Uterus (tissue), 4 donors: ENCODE measurements around the gene C20orf173. TPM values are rescaled to one million over a fixed set of nuclear protein-coding genes. Genes with fewer than 3 reads are reported as not detected.

Source experiments
- DNase-seq, 2 donors: peaks; one replicate each; pipeline ENCODE4 v3.0.0-alpha.2; 2019 to 2020
- H3K27ac ChIP-seq, 2 donors: fragments of 200-600 bp; sonication (generic); 1 replicate in 1 of 2; 2 replicates in 1 of 2; pipeline ENCODE4 v1.5.1; 2016 to 2018
- H3K27me3 ChIP-seq, 2 donors: fragments of 200-600 bp; sonication (generic); one replicate each; pipeline ENCODE4 v1.5.1; 2018 to 2019; ENCODE audit warnings: control low read depth in 1 of 2
- H3K36me3 ChIP-seq, 2 donors: fragments of 200-600 bp; sonication (generic); one replicate each; pipeline ENCODE4 v1.5.1; 2019; ENCODE audit warnings: control low read depth in 1 of 2
- H3K4me1 ChIP-seq, 2 donors: fragments of 200-600 bp; sonication (generic); one replicate each; pipeline ENCODE4 v1.5.1; 2018 to 2019; ENCODE audit warnings: control low read depth in 1 of 2
- H3K4me3 ChIP-seq, 2 donors: fragments of 200-600 bp; sonication (generic); 1 replicate in 1 of 2; 2 replicates in 1 of 2; pipeline ENCODE4 v1.5.1; 2018 to 2019; ENCODE audit warnings: mild to moderate bottlenecking in 1 of 2
- H3K9me3 ChIP-seq, 2 donors: fragments of 200-600 bp; sonication (generic); one replicate each; pipeline ENCODE4 v1.5.1; 2019; ENCODE audit warnings: control low read depth in 1 of 2
- CTCF ChIP-seq, 4 experiments: fragments of 200-600 bp in 2 of 4; fragments of 450-650 bp in 2 of 4; sonication (generic) in 2 of 4; IDR thresholded peaks; one replicate each; pipeline ENCODE4 v1.5.1; 2016 to 2019; ENCODE audit warnings: antibody characterized with exemption in 4 of 4, mild to moderate bottlenecking in 2 of 4, moderate library complexity in 1 of 4
- POLR2A ChIP-seq, 2 donors: fragments of 450-650 bp; IDR thresholded peaks; one replicate each; pipeline ENCODE4 v1.6.1; 2016; ENCODE audit warnings: antibody characterized with exemption in 2 of 2, mild to moderate bottlenecking in 1 of 2, moderate library complexity in 1 of 2
- intact Hi-C: fragments of 100-400 bp; cut with DNase I; formaldehyde crosslinking; loops from one replicate; pipeline ENCODE4 v1.15.1; 2023; ENCODE audit warnings: low total_unique reads
- total RNA-seq, 4 donors: library from RNA; depleted of rRNA in 3 of 4; stranded (reverse); fragments of >200 nt in 3 of 4; gene quantifications; one replicate each; pipeline versions ENCODE4 v1.1.0 to v1.2.4, GENCODE V29; 2014 to 2023
- donor health status: DM: yes; HTN: yes; CAD: no.

Gene C20orf173
- total RNA-seq, 4 donors from 2014 or later = not detected

GRCh38 chr20:35490736-35491181 lies 38.7 kb downstream of the C20orf173 start:
- Histone ChIP-seq H3K9me3 (no peaks in the 10 kb centered on the region), H3K36me3 (no peaks in the 10 kb centered on the region), H3K4me1 (no peaks in the 10 kb centered on the region), H3K27me3 (no peaks in the 10 kb centered on the region), H3K27ac (no peak overlapping the region), H3K4me3 (no peak overlapping the region)
- no peak for TF ChIP-seq POLR2A (IDR thresholded peaks at IDR 0.05)
- TF ChIP-seq CTCF (IDR thresholded peaks at IDR 0.05) = no peak
- intact Hi-C loops = no loop called here
- no peak for DNase-seq

GRCh38 chr20:35489717-35490116 lies 39.7 kb downstream of the C20orf173 start:
- Histone ChIP-seq H3K4me1 (no peaks in the 10 kb centered on the region), H3K27me3 (no peaks in the 10 kb centered on the region), H3K36me3 (no peaks in the 10 kb centered on the region), H3K9me3 (no peaks in the 10 kb centered on the region), H3K4me3 (no peak overlapping the region), H3K27ac (no peak overlapping the region)
- intact Hi-C loops = no loop called here
- TF ChIP-seq POLR2A (IDR thresholded peaks at IDR 0.05) = no peak
- no peak for TF ChIP-seq CTCF (IDR thresholded peaks at IDR 0.05)
- DNase-seq = no peak

GRCh38 chr20:35487479-35487878 lies 42.0 kb downstream of the C20orf173 start:
- TF ChIP-seq CTCF (IDR thresholded peaks at IDR 0.05) (no peak), POLR2A (IDR thresholded peaks at IDR 0.05) (no peak)
- no peaks in the 10 kb centered on the region for H3K36me3 ChIP-seq
- no peaks in the 10 kb centered on the region for H3K27me3 ChIP-seq
- no peak overlapping the region for H3K27ac ChIP-seq
- DNase-seq = no peak
- no peak overlapping the region for H3K4me3 ChIP-seq
- no peaks in the 10 kb centered on the region for H3K4me1 ChIP-seq
- peaks cover 0 to 4% of the 10 kb centered on the region in 2 donors for H3K9me3 ChIP-seq
- intact Hi-C loops = no loop called here

GRCh38 chr20:35479798-35480197 lies 49.7 kb downstream of the C20orf173 start:
- Histone ChIP-seq H3K4me3 (no peak overlapping the region), H3K27me3 (no peaks in the 10 kb centered on the region), H3K4me1 (no peaks in the 10 kb centered on the region), H3K36me3 (no peaks in the 10 kb centered on the region), H3K9me3 (peaks cover 0 to 4% of the 10 kb centered on the region in 2 donors), H3K27ac (no peak overlapping the region)
- DNase-seq = no peak
- TF ChIP-seq CTCF (IDR thresholded peaks at IDR 0.05) (no peak), POLR2A (IDR thresholded peaks at IDR 0.05) (no peak)
- intact Hi-C loops = no loop called here

- H3K27me3 ChIP-seq = no peaks in the 10 kb centered on the region
- no peaks in the 10 kb centered on the region for H3K36me3 ChIP-seq
- intact Hi-C loops = no loop called here
- TF ChIP-seq POLR2A (IDR thresholded peaks at IDR 0.05) (no peak), CTCF (IDR thresholded peaks at IDR 0.05) (no peak)
- no peak overlapping the region for H3K4me3 ChIP-seq
- peaks cover 0 to 1% of the 10 kb centered on the region in 2 donors for H3K9me3 ChIP-seq
- no peak for DNase-seq
- no peak overlapping the region for H3K27ac ChIP-seq
- no peaks in the 10 kb centered on the region for H3K4me1 ChIP-seq
Observed at GRCh38 chr20:35478804-35479472, 50.5 kb downstream of the C20orf173 start.

Other genes with a start within 250 kb of the C20orf173 start
- gene EIF6, start 244.9 kb downstream of the C20orf173 start, total RNA-seq = 10 to 100 TPM; 33.8 to 80.9 (median 66.8) TPM
- not detected for gene FAM83C, start 237.2 kb downstream of the C20orf173 start, total RNA-seq
- 10 to 100 TPM; 11.5 to 80.4 (median 52.8) TPM for gene UQCC1, start 117.7 kb downstream of the C20orf173 start, total RNA-seq
- 1 to 10 TPM in 1 of 4 donors, under 1 TPM in 1, not detected in 2; 0.37 to 1.9 TPM for gene GDF5, start 91.4 kb downstream of the C20orf173 start, total RNA-seq
- 10 to 100 TPM in 3 of 4 donors, 1 to 10 TPM in 1; 9.2 to 44.2 (median 41.5) TPM for gene CEP250, start 74.1 kb downstream of the C20orf173 start, total RNA-seq
- 100 to 1,000 TPM; 124 to 310 (median 195) TPM for gene ERGIC3, start 12.4 kb upstream of the C20orf173 start, total RNA-seq
- gene SPAG4, start 86.2 kb upstream of the C20orf173 start, total RNA-seq = 1 to 10 TPM in 2 of 4 donors, not detected in 2; 2.1 to 8.4 TPM
- gene CPNE1, start 135.2 kb upstream of the C20orf173 start, total RNA-seq = 100 to 1,000 TPM in 3 of 4 donors, 10 to 100 TPM in 1; 86.8 to 295 (median 142) TPM
- 100 to 1,000 TPM in 1 of 4 donors, 10 to 100 TPM in 2, 1 to 10 TPM in 1; 9.5 to 105 (median 54.4) TPM for gene RBM12, start 135.2 kb upstream of the C20orf173 start, total RNA-seq
- gene NFS1, start 169.7 kb upstream of the C20orf173 start, total RNA-seq = 10 to 100 TPM in 3 of 4 donors, 1 to 10 TPM in 1; 9.1 to 35.4 (median 20.4) TPM
- gene ROMO1, start 169.8 kb upstream of the C20orf173 start, total RNA-seq = 100 to 1,000 TPM in 2 of 4 donors, 10 to 100 TPM in 2; 69.3 to 492 (median 171) TPM
- gene RBM39, start 212.6 kb upstream of the C20orf173 start, total RNA-seq = 100 to 1,000 TPM; 232 to 592 (median 389) TPM
- gene PHF20, start 242.4 kb upstream of the C20orf173 start, total RNA-seq = 100 to 1,000 TPM in 1 of 4 donors, 10 to 100 TPM in 3; 35.3 to 109 (median 76.5) TPM